Ishikawa (cell line): ENCODE measurements around the gene ZNF488.

Experiments used
- CEBPB ChIP-seq: IDR thresholded peaks from 2 replicates; pipeline ENCODE4 v1.6.1; 2012
- CREB1 ChIP-seq: IDR thresholded peaks from 2 replicates; pipeline ENCODE4 v1.6.1; 2012; ENCODE audit warnings: low read depth
- EGR1 ChIP-seq: IDR thresholded peaks from 2 replicates; pipeline ENCODE4 v1.6.1; 2012
- EP300 ChIP-seq: IDR thresholded peaks from 2 replicates; pipeline ENCODE4 v1.6.1; 2012; ENCODE audit warnings: borderline replicate concordance
- FOXM1 ChIP-seq: IDR thresholded peaks from 2 replicates; pipeline ENCODE4 v1.6.1; 2012; ENCODE audit warnings: low read depth, borderline replicate concordance
- NFIC ChIP-seq: IDR thresholded peaks from 2 replicates; pipeline ENCODE4 v1.6.1; 2012
- RAD21 ChIP-seq: IDR thresholded peaks from 2 replicates; pipeline ENCODE4 v1.6.1; 2012; ENCODE audit warnings: low read depth
- TAF1 ChIP-seq: IDR thresholded peaks from 2 replicates; pipeline ENCODE4 v1.6.1; 2012; ENCODE audit warnings: low read depth, mild to moderate bottlenecking
- TCF12 ChIP-seq: IDR thresholded peaks from 2 replicates; pipeline ENCODE4 v1.6.1; 2012; ENCODE audit warnings: low read depth
- TEAD4 ChIP-seq: IDR thresholded peaks from 2 replicates; pipeline ENCODE4 v1.6.1; 2012
- YY1 ChIP-seq: IDR thresholded peaks from 2 replicates; pipeline ENCODE4 v1.6.1; 2012; ENCODE audit warnings: low read depth
- ZBTB7A ChIP-seq: IDR thresholded peaks from 2 replicates; pipeline ENCODE4 v1.6.1; 2012; ENCODE audit warnings: low read depth
- TF ChIP-seq, protein P1 (sequence below): IDR thresholded peaks from 2 replicates; pipeline ENCODE4 v1.6.1; 2012
- TF ChIP-seq, protein P2 (sequence below): IDR thresholded peaks from 2 replicates; pipeline ENCODE4 v1.6.1; 2012
- TF ChIP-seq, protein P3 (sequence below): IDR thresholded peaks from 2 replicates; pipeline ENCODE4 v1.6.1; 2012; ENCODE audit warnings: low read depth, mild to moderate bottlenecking

ZNF488 gene

DNA sequence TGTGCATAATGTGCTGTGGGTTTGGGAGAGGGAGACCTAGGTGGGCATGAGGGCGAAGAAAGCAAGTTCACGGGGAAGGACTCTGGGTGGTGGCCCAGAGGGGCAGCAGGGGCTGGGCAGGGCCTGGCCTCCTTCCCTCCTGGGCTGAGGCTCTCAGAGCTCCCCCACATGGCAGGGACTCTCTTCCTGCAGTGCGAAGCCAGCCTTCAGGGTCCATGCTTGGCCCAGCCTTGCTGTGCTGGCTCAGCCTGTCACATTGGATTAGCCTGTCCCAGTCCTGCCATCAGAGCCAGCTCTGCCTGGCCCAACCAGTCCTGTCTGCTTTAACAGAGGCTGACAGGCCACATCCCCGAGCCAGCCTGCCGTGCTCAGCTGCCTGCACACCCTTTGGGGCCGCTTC is 20.4 kb upstream of the ZNF488 start:
- TF ChIP-seq EGR1 (no peak), YY1 (no peak), CEBPB (no peak), ZBTB7A (no peak)
- TF ChIP-seq, protein P1, sequence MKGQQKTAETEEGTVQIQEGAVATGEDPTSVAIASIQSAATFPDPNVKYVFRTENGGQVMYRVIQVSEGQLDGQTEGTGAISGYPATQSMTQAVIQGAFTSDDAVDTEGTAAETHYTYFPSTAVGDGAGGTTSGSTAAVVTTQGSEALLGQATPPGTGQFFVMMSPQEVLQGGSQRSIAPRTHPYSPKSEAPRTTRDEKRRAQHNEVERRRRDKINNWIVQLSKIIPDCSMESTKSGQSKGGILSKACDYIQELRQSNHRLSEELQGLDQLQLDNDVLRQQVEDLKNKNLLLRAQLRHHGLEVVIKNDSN: no peak

DNA sequence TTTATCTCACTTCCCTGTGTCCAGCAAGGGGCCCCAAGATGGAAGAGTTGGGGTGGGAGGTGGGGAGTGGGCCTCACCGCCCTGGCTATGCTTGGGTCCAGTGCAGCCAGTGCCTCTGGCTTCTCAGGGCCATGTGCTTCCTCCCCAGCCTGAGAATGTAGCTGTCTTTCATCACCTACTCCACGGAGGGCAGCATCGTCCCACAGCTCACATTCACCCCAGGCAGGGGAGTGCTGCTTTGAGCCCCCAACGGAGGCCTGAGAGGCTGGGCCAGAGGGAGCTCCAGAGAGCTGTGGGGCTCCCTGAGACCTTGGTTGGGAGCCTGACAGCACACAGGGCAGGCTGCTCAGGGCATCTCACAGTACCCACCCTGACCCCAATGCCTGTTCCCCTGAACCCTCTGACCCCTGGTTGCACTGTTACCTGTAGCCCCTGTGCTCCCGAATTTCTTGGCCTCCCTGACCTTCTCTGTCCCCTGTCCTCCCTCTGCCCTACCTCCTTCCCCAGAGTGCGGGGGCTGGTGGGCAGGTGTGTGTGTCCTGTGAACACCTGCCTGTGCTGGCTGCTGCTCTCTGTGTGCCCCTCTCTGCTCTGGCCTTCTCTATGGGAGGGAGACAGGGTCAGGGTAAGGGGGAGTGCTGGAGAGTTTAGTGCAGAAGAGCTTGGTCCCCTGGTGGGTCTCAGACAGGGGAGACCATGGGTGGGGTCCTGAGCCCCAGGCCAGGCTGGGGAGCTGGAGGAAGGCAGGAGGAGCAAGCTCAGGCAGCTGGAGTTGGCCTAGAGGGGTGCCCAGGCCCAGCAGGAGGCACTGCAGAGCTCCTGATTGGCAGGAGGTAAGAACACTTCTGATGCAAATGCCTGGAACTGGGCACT is 19.6 kb upstream of the ZNF488 start:
- no peak for TF ChIP-seq EP300
- no peak for TF ChIP-seq FOXM1
- TF ChIP-seq ZBTB7A: 0 out of 2 replicates have a peak, but pooled peaks have one; percentile 8
- TF ChIP-seq, protein P2, sequence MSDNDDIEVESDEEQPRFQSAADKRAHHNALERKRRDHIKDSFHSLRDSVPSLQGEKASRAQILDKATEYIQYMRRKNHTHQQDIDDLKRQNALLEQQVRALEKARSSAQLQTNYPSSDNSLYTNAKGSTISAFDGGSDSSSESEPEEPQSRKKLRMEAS: peak; percentile 47; the same call in 1 of the 2 replicates
- peak; percentile 19; the same call in 1 of the 2 replicates for TF ChIP-seq RAD21
- TF ChIP-seq CREB1: no peak
- TF ChIP-seq CEBPB: no peak

DNA sequence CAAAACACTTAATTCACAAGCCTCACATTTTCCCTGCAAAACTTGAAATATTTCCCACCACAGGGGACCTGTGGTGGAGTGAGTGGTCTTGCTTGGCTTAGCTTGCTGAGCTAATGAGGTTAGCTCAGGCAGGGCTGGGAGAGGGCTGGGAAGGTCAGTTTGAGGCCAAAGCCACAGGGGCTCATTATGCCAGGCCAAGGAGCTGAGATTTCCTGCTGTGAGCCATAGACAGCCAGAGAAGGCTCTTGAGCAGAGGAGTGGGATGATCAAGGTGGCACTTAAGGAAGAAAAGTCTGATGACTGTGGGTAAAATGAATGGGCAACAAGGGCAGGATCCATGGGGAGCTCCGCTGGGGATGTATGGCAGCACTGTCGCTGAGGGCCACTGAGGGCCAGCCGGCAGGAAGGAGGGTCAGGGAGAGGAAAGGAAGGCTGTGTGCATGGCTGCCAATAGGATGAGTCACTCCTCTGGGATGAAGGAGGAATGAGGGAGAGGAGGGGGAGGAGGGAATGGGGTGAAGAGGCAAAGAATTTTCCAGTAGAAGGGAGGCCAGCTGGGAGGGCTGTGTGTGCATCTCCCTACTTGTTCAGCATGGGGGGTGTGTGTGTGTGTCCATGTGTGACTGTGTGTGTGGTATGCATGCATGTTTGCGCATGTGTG is 18.7 kb upstream of the ZNF488 start:
- TF ChIP-seq CEBPB (no peak), RAD21 (peak; percentile 12; the same call in 1 of the 2 replicates), CREB1 (no peak), TCF12 (peak; percentile 80), TAF1 (no peak), FOXM1 (peak; percentile 75; the same call in 1 of the 2 replicates), YY1 (peak; percentile 63; the same call in 1 of the 2 replicates), NFIC (peak; percentile 68), ZBTB7A (0 out of 2 replicates have a peak, but pooled peaks have one; percentile 20), EP300 (peak; percentile 81), TEAD4 (peak; percentile 93), EGR1 (no peak)
- TF ChIP-seq, protein P3, sequence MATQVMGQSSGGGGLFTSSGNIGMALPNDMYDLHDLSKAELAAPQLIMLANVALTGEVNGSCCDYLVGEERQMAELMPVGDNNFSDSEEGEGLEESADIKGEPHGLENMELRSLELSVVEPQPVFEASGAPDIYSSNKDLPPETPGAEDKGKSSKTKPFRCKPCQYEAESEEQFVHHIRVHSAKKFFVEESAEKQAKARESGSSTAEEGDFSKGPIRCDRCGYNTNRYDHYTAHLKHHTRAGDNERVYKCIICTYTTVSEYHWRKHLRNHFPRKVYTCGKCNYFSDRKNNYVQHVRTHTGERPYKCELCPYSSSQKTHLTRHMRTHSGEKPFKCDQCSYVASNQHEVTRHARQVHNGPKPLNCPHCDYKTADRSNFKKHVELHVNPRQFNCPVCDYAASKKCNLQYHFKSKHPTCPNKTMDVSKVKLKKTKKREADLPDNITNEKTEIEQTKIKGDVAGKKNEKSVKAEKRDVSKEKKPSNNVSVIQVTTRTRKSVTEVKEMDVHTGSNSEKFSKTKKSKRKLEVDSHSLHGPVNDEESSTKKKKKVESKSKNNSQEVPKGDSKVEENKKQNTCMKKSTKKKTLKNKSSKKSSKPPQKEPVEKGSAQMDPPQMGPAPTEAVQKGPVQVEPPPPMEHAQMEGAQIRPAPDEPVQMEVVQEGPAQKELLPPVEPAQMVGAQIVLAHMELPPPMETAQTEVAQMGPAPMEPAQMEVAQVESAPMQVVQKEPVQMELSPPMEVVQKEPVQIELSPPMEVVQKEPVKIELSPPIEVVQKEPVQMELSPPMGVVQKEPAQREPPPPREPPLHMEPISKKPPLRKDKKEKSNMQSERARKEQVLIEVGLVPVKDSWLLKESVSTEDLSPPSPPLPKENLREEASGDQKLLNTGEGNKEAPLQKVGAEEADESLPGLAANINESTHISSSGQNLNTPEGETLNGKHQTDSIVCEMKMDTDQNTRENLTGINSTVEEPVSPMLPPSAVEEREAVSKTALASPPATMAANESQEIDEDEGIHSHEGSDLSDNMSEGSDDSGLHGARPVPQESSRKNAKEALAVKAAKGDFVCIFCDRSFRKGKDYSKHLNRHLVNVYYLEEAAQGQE: no peak

DNA sequence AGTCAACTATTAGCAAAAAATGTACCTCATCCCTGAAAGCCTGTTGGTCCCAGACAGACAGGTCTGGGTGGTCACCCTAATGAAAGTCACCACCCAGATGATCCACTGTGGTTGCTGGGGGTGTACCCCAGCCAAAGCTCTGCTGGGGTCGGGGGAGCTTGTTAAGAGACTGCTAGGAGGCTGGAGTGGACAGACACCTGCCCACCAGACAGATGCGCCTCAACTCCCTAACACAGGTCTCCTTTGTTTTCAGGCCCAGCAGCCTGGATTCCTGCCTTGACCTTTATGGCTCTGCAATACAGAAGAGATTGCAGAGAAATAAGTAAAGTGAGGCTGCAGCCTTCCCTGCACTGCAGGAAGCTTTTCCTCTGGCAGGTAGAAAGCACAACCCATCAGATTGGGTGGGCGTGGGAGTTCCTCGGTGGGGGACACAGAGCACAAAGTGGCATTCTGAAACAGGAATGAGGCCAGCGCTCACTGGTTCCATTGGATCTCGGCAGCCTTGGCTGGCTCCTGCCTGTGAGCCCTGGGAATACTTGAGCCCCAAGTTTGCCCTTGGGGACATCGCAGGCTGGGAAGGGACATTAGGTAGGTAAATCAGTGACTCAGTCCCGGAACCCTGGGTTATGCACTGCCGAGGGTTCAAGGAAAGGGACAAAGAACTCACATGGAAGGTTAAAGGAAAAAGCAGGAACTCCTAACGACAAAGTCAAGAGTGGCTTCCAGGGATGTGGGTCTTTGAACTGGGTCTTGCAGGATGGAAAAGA is 18.0 kb upstream of the ZNF488 start:
- TF ChIP-seq YY1: no peak
- TF ChIP-seq, protein P1: no peak
- no peak for TF ChIP-seq RAD21
- TF ChIP-seq, protein P2: no peak
- TF ChIP-seq EGR1: no peak
- no peak for TF ChIP-seq FOXM1
- no peak for TF ChIP-seq EP300
- TF ChIP-seq TAF1: no peak
- no peak for TF ChIP-seq ZBTB7A
- TF ChIP-seq NFIC: no peak
- no peak for TF ChIP-seq CEBPB
- no peak for TF ChIP-seq TEAD4
- no peak for TF ChIP-seq TCF12
- no peak for TF ChIP-seq CREB1
- TF ChIP-seq, protein P3: no peak

DNA sequence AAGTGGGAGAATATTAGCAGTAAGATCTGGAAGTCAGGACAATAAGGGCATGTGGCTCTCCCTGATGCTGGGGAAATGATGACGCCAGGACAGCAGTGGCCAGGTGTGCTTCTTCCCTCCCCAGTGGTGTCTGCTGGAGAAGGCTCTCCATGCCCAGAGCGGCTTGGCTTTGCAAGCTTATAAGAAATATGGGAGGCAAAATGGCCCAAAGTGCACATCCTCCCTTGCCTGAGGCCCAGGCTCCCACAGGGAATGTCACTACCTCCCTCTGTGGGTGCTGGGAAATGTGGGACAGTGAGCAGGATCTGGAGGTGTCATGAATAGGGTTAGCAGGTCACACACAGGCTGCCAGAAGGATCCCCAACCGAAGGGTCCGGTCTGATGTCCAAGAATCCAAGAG is 17.1 kb upstream of the ZNF488 start:
- TF ChIP-seq, protein P3: no peak
- no peak for TF ChIP-seq CEBPB
- no peak for TF ChIP-seq YY1
- no peak for TF ChIP-seq EGR1
- no peak for TF ChIP-seq EP300
- TF ChIP-seq CREB1: no peak
- TF ChIP-seq NFIC: no peak
- TF ChIP-seq ZBTB7A: no peak
- TF ChIP-seq, protein P1: no peak
- no peak for TF ChIP-seq TCF12
- TF ChIP-seq, protein P2: no peak
- TF ChIP-seq FOXM1: no peak
- no peak for TF ChIP-seq TAF1
- TF ChIP-seq RAD21: no peak
- no peak for TF ChIP-seq TEAD4
